GM19463 (cell line): ENCODE results near the gene FBXO3.
"Not testable (repeated sequence)": the region's sequence is repeated elsewhere in the genome, so short reads cannot be mapped to it uniquely, and the experiment has no call there.

Experiments used
- ATAC-seq: cut with Tn5 transposase; IDR thresholded peaks from one replicate; pipeline ENCODE4 v1.9.1; 2021; ENCODE audit warnings: mild to moderate bottlenecking, moderate library complexity; ENCODE audit not compliant: unreplicated experiment

FBXO3 gene

GRCh38 chr11:33731723-33732531 lies 42.4 kb downstream of the FBXO3 start:
- peak; percentile 18 for ATAC-seq

- no peak for ATAC-seq
These were observed 43.6 kb downstream of the FBXO3 start for GRCh38 chr11:33730716-33731115.

GRCh38 chr11:33729072-33729664 lies 45.2 kb downstream of the FBXO3 start:
- not testable (repeated sequence) for ATAC-seq

GRCh38 chr11:33727539-33727938 lies 46.8 kb downstream of the FBXO3 start:
- ATAC-seq: not testable (repeated sequence)

GRCh38 chr11:33725496-33725895 lies 48.8 kb downstream of the FBXO3 start:
- ATAC-seq: no peak

- ATAC-seq: no peak
These were observed 49.7 kb downstream of the FBXO3 start for GRCh38 chr11:33724644-33725035.

GRCh38 chr11:33723238-33723881 lies 51.0 kb downstream of the FBXO3 start:
- no peak for ATAC-seq

GRCh38 chr11:33722590-33723234 lies 51.6 kb downstream of the FBXO3 start:
- peak; percentile 92 for ATAC-seq

- no peak for ATAC-seq
These were observed 52.3 kb downstream of the FBXO3 start for GRCh38 chr11:33721984-33722383.

GRCh38 chr11:33721426-33721825 lies 52.9 kb downstream of the FBXO3 start:
- ATAC-seq: no peak

- no peak for ATAC-seq
These were observed 54.7 kb downstream of the FBXO3 start for GRCh38 chr11:33719587-33719986.

- no peak for ATAC-seq
These were observed 55.9 kb downstream of the FBXO3 start for GRCh38 chr11:33718440-33718839.

- no peak for ATAC-seq
These were observed 58.1 kb downstream of the FBXO3 start for GRCh38 chr11:33716243-33716642.

- no peak for ATAC-seq
These were observed 60.4 kb downstream of the FBXO3 start for GRCh38 chr11:33713856-33714398.

- ATAC-seq: no peak
These were observed 61.0 kb downstream of the FBXO3 start for GRCh38 chr11:33713151-33713855.

- no peak for ATAC-seq
These were observed 61.9 kb downstream of the FBXO3 start for GRCh38 chr11:33712436-33712835.

- ATAC-seq: no peak
These were observed 64.9 kb downstream of the FBXO3 start for GRCh38 chr11:33709466-33709865.

GRCh38 chr11:33708985-33709384 lies 65.3 kb downstream of the FBXO3 start:
- ATAC-seq: no peak

GRCh38 chr11:33707831-33708230 lies 66.5 kb downstream of the FBXO3 start:
- not testable (repeated sequence) for ATAC-seq

- no peak for ATAC-seq
These were observed 67.4 kb downstream of the FBXO3 start for GRCh38 chr11:33706966-33707365.

GRCh38 chr11:33706546-33706945 lies 67.8 kb downstream of the FBXO3 start:
- no peak for ATAC-seq
